Measurements from ENCODE around the gene KCND3.

The KCND3 gene

DNA sequence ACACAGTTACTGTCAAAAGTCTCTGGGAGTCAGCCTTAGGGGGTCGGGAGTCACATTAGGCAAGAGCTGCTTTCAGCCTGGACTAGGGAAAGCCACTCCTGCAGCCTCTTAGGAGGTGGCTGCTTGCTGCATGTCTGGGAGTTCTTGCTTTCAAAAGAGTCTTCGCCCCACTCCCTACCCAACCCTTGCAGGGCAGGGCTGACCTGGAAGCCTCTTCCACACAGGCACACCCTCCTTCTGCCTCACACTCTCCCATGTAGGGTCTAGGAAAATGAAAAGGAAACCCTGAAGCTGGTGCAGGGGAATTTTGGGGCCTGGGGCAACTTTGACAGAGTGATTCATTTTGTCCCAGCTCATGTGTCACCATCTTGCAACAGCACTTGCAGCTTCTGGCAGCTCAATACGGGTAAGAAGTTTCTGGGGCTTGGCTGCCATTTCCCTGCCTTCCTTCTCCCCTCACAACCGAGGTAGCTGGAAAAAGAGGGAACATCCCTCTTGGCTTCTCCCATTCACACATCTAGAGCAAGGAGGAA lies 37.3 kb downstream of the KCND3 start:
- no peak overlapping the region for H3K9ac ChIP-seq (ENCODE audit: low read length)
- H3K36me3 ChIP-seq (ENCODE audit: insufficient read depth, low read length): no peaks in the 10 kb centered on the region
- TF ChIP-seq, protein P1, sequence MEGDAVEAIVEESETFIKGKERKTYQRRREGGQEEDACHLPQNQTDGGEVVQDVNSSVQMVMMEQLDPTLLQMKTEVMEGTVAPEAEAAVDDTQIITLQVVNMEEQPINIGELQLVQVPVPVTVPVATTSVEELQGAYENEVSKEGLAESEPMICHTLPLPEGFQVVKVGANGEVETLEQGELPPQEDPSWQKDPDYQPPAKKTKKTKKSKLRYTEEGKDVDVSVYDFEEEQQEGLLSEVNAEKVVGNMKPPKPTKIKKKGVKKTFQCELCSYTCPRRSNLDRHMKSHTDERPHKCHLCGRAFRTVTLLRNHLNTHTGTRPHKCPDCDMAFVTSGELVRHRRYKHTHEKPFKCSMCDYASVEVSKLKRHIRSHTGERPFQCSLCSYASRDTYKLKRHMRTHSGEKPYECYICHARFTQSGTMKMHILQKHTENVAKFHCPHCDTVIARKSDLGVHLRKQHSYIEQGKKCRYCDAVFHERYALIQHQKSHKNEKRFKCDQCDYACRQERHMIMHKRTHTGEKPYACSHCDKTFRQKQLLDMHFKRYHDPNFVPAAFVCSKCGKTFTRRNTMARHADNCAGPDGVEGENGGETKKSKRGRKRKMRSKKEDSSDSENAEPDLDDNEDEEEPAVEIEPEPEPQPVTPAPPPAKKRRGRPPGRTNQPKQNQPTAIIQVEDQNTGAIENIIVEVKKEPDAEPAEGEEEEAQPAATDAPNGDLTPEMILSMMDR (IDR thresholded peaks at IDR 0.05; ENCODE audit: low read length): no peak
- no peak for TF ChIP-seq EZH2 (IDR thresholded peaks at IDR 0.05; ENCODE audit: borderline replicate concordance, low read length)
- H3K4me3 ChIP-seq (ENCODE audit: low read depth, low read length, poor library complexity, severe bottlenecking): no peak overlapping the region
- no peaks in the 10 kb centered on the region for H3K9me2 ChIP-seq (ENCODE audit: low read depth, low read length)
- no peaks in the 10 kb centered on the region for H3K9me3 ChIP-seq (ENCODE audit: low read length)
- H3K79me2 ChIP-seq (ENCODE audit: insufficient read depth, low read length): no peaks in the 10 kb centered on the region
- no peaks in the 10 kb centered on the region for H3K27me3 ChIP-seq (ENCODE audit: insufficient read depth, low read length)
- no peaks in the 10 kb centered on the region for H3K4me1 ChIP-seq (ENCODE audit: insufficient read depth, low read length, severe bottlenecking)
- H3K4me2 ChIP-seq (ENCODE audit: low read length): no peak overlapping the region
- no peak overlapping the region for H3K27ac ChIP-seq (ENCODE audit: low read depth, low read length, poor library complexity, severe bottlenecking)
- no peak overlapping the region for H2AFZ ChIP-seq (ENCODE audit: low read length)
- H4K20me1 ChIP-seq (ENCODE audit: insufficient read depth, low read length): no peaks in the 10 kb centered on the region
- H3F3A ChIP-seq (ENCODE audit: insufficient read depth, low read length): no peaks in the 10 kb centered on the region

DNA sequence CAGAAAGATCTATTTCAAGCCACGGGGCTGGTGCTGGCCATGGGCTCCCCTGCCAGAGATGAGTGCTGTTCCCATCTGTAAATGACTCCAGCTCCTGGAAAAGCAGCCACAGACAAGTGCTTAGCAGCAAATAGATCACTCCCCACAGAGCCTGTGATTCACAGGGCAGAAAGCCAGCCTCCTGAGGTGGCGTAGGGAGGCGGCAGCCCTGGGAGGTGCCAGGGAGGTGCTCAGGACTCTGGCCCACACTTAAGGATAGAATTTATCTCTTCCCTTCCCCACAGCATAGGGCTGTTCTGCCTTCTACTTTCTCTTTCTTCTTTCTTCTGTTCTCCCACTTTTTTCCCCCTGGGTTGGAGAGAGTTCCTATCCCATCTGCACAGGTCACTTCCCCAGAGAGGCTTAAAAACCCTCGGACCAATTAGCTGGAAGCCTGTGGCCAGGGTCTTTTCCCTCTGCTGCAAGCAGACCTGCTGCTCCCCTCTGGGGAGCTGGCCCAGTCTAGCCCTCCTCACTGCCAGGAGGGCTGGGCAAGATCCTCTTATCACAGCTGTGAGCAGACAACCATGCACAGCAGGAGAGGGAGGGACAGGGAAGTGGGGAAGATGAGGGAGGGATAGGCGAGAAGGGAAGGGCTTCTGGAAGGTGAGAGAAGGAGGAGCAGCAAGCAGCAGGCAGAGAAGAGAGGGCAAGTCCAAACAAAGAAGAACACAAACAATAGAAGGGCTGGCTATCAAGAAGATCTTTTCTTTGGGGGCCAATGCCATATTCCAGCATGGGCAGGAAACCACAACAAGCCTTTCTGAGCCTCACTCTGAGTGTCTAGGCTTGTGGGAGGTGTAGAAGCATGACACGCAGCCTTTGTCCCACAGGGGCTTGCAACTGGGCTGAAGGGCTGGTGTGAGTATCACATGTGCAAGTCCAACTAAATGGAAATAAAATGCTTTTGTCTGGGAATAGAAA lies 41.0 kb downstream of the KCND3 start:
- H3K36me3 ChIP-seq (ENCODE audit: insufficient read depth, low read length): no peaks in the 10 kb centered on the region
- H2AFZ ChIP-seq (ENCODE audit: low read length): no peak overlapping the region
- no peaks in the 10 kb centered on the region for H3K79me2 ChIP-seq (ENCODE audit: insufficient read depth, low read length)
- H3K4me3 ChIP-seq (ENCODE audit: low read depth, low read length, poor library complexity, severe bottlenecking): no peak overlapping the region
- TF ChIP-seq, protein P1 (IDR thresholded peaks at IDR 0.05; ENCODE audit: low read length): no peak
- no peak for TF ChIP-seq EZH2 (IDR thresholded peaks at IDR 0.05; ENCODE audit: borderline replicate concordance, low read length)
- H3K27me3 ChIP-seq (ENCODE audit: insufficient read depth, low read length): no peaks in the 10 kb centered on the region
- H3K4me2 ChIP-seq (ENCODE audit: low read length): no peak overlapping the region
- no peaks in the 10 kb centered on the region for H3F3A ChIP-seq (ENCODE audit: insufficient read depth, low read length)
- no peaks in the 10 kb centered on the region for H4K20me1 ChIP-seq (ENCODE audit: insufficient read depth, low read length)
- H3K9me2 ChIP-seq (ENCODE audit: low read depth, low read length): no peaks in the 10 kb centered on the region
- no peak overlapping the region for H3K9ac ChIP-seq (ENCODE audit: low read length)
- no peaks in the 10 kb centered on the region for H3K9me3 ChIP-seq (ENCODE audit: low read length)
- no peak overlapping the region for H3K27ac ChIP-seq (ENCODE audit: low read depth, low read length, poor library complexity, severe bottlenecking)
- no peaks in the 10 kb centered on the region for H3K4me1 ChIP-seq (ENCODE audit: insufficient read depth, low read length, severe bottlenecking)

DNA sequence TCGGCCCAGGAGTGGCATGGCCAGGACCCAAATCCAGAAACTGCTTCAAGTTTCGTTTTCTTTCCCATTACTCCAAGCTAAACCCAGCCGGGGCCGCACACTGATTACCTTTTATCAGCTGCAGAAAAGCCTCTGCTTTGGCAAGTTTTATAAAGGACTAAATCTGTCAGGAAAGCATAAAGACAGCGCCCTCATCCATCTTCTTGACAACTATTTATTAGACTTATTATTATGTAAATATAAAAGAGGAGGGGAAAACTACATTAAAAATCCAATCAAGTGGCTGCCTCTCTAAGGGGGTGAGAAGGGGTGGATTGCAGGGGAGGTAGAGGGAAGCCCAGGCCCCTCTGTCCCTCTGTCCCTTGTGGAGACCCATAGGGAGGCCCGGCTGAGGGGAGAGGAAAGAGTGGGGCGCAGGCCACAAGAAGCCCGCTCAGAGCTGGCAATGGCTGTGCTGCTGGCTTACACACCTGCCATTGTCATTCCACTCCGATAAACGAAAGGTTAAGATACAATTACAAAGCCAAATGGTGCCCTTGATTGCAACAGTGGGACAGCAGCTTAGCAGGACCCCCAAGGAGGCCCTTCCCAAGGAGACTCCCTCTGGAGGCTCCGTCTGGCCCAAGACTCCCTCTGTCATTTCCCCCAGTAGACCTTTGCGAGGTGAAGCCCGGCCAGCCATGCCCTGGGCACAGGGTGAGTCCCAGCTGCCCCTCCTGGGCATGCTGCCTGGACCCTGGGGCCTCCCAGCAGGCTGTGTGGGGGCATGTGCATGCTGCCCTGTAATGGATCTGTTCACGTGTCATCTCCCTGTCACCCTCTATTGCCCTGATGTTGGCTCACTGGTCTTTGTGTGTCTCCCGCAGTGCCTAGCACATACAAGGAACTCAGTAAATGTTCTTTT lies 45.4 kb downstream of the KCND3 start:
- Histone ChIP-seq H3K27me3 (ENCODE audit: insufficient read depth, low read length) (0 out of 2 replicates have a peak, but pooled peaks cover 5% of the 10 kb centered on the region), H3K9me2 (ENCODE audit: low read depth, low read length) (no peaks in the 10 kb centered on the region), H3K9me3 (ENCODE audit: low read length) (no peaks in the 10 kb centered on the region), H3K79me2 (ENCODE audit: insufficient read depth, low read length) (no peaks in the 10 kb centered on the region), H3F3A (ENCODE audit: insufficient read depth, low read length) (no peaks in the 10 kb centered on the region), H3K27ac (ENCODE audit: low read depth, low read length, poor library complexity, severe bottlenecking) (no peak overlapping the region), H3K4me1 (ENCODE audit: insufficient read depth, low read length, severe bottlenecking) (no peaks in the 10 kb centered on the region), H3K9ac (ENCODE audit: low read length) (no peak overlapping the region), H3K4me2 (ENCODE audit: low read length) (no peak overlapping the region), H3K4me3 (ENCODE audit: low read depth, low read length, poor library complexity, severe bottlenecking) (no peak overlapping the region), H4K20me1 (ENCODE audit: insufficient read depth, low read length) (no peaks in the 10 kb centered on the region), H2AFZ (ENCODE audit: low read length) (no peak overlapping the region), H3K36me3 (ENCODE audit: insufficient read depth, low read length) (no peaks in the 10 kb centered on the region)
- TF ChIP-seq, protein P1 (IDR thresholded peaks at IDR 0.05; ENCODE audit: low read length): no peak
- no peak for TF ChIP-seq EZH2 (IDR thresholded peaks at IDR 0.05; ENCODE audit: borderline replicate concordance, low read length)
